Activated effector memory CD4-positive, alpha-beta T cell treated with Interleukin-2 at 50 U/mL for 16 hours (primary cell): ENCODE results near the gene ALDH3A1.

ENCODE experiments used
- DNase-seq: peaks from one replicate; pipeline ENCODE4 v3.0.0-alpha.2; 2020

The ALDH3A1 gene

DNA sequence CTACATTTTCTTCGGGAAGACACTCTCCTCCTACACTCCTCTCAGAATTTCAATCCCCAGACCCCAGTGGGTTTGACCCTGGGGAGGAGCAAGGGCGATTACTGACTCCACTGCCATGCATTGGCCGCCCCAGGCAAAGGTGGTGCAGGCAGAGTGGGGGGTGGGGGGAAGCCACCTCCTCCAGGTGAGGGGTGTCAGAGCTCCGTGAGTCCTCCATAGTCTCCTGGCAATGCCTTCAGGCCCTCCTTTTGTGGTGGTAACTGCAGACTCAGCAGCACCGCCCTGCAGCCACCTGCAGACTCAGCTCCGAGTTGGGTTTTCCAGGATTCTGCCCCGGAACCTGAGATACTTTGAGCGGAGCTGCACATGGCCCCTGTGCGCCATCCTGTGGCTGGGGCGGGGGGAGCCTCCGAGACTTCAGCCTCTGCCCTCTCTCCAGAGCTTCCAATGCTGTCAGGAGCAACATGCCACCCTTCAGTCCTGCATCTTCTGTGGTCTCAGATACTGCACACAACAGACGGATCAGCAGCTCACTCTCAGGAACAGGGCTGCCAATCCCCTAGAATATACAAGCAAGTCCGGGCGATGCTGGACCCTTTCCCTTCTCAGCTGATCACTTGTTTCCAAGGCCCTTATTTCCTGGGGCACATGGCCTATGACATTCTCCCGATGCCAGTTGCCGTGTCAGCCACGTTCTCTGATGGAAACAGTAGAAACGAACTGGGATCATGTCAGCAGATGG is 29.3 kb downstream of the ALDH3A1 start:
- DNase-seq, result no peak

DNA sequence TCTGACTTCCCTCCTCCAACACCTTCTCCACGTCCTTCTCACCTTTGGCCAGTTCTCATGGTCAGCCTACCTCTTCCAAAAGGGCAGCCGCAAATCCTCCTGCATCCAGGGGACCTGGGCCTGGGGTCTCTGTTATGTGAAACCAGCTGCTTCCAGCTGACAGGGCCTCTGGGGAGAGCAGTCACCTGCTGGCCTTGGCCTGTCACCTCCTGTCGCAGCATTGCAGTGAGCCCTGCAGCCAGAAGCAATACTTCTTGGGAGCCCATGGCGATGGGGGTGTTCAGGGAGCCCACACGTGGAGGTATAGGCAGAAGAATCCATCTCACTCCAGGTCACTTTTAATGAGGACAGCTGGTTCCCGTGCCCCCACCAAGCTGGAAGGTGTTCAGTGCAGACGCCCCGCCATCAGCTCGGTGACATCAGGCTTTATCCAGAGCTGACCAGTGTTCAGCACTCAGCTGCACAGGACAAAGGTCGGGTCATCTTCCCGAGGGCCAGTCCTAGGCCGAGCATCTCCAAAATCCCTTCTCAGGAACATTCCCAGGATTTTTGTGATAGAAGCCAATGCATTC is 30.0 kb downstream of the ALDH3A1 start:
- no peak for DNase-seq

DNA sequence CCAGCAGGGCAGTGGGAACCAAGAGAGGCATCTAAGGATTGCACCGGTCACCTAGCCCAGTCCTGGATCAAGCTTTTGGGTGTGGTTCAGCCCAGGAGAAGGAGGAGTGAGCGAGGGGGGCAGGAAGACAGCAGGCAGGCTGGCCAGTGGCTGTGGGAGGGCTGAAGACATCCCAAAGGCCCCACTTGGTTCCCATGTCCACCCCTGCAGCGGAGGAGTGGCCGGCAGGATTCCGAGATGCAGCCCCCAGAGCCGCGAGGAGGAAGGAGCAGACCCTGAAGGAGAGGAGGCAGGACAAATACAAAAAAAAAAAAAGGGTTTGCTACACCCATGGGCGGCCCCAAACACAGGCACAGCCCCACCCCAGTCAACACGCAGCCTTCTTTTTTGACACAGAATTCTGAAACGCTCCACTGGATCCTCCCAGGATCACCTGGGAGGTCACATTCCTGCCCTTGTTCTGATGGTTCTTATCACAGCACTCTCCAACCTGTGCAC is 30.6 kb downstream of the ALDH3A1 start:
- no peak for DNase-seq

GRCh38 chr17:19717031-19717360 is 31.1 kb downstream of the ALDH3A1 start:
- no peak for DNase-seq

DNA sequence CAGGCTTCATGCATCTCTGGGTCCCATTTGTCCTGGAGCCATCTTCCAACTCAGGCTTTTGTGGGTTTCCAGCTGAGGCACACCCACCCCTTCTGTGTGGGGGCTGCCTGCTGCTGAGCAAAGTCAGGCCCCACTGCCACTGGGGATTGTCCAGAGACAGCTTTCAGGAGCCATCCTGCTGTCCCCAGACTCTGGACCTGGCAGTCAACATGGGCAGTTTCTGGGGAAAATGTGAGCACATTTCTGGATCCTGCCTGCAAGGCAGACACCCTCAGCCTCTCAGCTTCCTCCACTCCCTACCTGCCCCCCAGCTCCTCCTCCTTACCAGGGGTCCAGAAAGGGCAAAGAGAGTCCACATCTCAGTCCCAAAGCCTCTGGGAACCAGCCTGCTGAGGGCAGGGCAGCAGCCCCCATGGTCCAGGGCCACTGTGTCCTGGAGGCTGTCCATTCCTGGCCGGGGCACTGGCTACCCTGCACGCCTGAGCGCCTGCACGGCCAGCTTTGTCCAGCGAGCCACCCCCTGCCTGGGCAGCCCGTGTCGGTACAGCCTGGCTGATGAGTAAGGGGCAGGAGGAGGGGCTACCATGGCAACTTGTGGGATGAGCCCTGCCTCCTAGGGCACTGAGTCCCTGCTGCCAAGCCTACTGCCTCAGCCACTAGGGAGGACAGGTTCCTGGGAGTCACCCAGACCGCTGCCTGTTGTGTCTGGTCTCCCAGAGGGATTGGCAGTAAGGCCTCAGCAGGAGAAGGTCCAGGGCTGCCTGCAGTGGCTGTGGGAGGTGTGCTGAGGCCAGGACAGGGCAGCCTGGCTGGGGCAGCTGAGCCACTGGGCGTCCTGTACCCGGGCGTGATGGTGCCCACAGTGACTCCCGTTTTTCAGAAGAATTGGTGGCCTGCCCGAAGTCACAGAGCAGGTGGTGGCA is 31.7 kb downstream of the ALDH3A1 start, which contains the start of gene SLC47A2:
TSS of gene SLC47A2 (minus strand) at position 477 of the 923 bp plus-strand sequence. CDS start at position 448, 29 bp downstream.
- DNase-seq, result no peak

- no peak for DNase-seq
These were observed 33.3 kb downstream of the ALDH3A1 start for GRCh38 chr17:19714542-19715411.

DNA sequence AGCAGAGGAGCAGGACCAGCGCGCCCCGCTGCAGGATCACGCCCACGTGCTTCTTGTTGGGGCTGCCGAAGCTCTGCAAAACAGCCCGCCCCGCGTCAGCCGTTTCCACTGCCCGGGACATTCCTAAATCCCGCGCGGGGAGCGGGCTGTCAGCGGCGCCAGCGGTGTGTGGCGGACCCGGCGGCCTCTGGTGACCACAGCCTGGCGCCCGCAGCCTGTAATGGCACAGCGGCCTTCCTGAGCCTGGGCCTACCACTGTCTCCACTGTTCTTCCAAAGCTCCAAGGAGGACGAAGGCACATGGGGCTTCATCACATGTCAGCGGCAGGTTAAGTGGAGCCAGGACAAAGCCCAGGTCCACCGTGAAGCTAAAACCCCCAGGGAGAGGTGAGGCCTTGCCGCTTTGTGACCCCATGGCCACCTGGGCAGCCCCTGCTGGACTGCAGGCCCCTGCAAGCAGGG is 34.2 kb downstream of the ALDH3A1 start:
- DNase-seq, result no peak

DNA sequence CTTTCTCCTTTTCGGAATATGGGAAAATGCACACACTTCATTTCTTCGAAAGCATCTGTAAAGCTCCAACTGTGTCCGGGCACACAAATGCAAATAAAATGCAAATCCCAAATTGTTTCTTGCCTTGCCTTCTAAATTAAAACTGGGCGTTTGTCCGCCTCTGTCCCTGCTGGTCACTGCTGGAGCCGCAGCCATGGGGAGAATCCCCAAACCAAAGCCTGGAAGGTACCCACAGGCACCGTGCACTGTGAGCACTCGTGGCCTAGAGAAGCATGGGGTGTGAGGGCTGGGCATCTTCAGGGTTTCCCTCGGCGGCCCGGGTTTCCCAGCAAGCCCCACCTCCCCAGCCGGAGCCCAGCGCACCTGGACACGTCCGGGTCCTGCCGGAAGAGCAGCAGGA is 34.6 kb downstream of the ALDH3A1 start:
- no peak for DNase-seq

DNA sequence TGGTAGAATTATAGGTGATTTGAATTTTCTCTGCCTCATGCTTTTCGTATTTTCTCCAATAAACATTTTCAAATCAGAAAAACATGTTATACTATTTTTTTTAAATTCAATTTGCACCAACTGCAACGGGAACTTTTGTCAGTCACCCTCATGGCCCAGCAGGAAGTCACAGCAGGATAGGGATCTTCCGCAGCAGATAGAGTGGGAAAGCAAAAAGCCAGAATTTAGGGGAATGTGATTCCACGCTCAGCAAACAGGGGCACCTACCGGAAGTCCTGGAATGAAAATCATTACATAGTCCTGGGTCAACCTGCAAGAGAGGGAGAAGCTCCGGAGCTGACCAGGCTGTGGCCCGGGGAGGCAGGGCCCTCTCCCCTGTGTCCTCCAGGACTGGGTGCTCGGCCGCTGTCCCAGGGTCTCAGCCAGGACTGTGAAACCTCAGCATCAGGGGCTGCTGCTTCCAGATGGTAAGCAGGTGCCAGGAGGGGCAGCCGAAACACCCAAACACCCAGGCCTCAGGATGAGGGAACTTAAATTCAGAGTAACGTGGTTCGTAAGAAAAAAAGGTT is 35.6 kb downstream of the ALDH3A1 start:
- no peak for DNase-seq

GRCh38 chr17:19709841-19710240 is 38.3 kb downstream of the ALDH3A1 start:
- DNase-seq, result no peak

DNA sequence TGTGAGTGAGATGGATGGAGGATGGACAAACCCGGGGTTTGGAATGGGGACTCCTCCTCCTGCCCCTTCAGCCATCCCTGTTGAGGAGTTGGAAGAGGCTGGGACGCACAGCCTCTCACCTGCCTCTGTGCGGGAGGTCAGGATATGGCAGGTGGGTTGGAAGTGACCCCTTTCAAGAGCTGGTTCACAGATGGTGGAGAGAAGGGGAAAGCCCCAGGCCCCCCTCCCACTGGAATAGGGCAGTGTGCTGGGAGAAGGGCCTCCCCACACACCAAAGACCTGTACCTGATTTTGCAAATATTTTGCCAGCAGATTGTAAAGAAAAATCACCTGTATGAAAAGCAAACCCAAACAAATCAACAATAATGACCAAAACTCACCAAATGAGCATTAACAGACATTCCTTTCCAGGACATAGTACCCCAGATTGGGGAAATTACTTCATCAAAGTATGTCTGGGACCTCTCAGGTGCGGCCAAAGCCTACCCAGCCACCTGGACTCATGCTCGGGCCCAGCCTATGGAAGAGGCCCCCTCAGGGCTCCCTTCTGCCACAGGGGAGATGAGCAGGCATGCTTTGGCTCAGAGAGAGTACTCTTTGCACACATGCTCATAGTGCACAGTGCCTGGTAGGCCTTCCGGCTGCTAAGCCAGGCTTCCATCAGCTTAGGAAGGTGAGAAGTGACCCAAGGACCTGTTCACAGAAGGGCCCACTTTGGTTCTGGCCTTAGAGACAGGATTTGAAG is 39.5 kb downstream of the ALDH3A1 start:
- DNase-seq, result no peak

DNA sequence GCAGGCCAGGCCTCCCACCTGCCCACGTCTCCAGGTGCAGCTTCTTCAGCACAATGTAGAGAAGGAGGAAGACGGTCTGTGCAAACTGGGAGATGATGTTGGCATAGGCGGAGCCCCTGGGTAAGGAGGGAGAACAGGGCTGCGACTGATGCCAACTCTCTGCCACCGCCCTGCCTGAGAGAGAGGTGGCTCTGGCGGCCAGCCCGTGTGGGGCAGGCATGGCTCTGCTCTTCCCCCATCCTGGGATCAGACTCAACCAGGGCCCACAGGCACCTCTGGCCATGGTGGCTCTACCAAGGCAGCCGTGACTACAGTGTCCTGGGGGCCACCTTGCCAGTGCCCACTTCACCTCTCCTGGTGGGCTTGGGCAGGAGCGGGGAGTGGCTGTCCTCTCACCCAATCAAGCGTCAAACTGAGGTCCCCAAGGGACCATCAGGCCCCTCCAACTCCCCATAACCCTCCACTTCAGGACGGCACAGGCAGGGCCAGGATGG is 40.3 kb downstream of the ALDH3A1 start:
- no peak for DNase-seq

GRCh38 chr17:19706791-19707727 is 41.0 kb downstream of the ALDH3A1 start:
- DNase-seq, result no peak

- DNase-seq, result no peak
These were observed 42.0 kb downstream of the ALDH3A1 start for GRCh38 chr17:19705771-19706770.

- no peak for DNase-seq
These were observed 42.9 kb downstream of the ALDH3A1 start for GRCh38 chr17:19705201-19705600.

DNA sequence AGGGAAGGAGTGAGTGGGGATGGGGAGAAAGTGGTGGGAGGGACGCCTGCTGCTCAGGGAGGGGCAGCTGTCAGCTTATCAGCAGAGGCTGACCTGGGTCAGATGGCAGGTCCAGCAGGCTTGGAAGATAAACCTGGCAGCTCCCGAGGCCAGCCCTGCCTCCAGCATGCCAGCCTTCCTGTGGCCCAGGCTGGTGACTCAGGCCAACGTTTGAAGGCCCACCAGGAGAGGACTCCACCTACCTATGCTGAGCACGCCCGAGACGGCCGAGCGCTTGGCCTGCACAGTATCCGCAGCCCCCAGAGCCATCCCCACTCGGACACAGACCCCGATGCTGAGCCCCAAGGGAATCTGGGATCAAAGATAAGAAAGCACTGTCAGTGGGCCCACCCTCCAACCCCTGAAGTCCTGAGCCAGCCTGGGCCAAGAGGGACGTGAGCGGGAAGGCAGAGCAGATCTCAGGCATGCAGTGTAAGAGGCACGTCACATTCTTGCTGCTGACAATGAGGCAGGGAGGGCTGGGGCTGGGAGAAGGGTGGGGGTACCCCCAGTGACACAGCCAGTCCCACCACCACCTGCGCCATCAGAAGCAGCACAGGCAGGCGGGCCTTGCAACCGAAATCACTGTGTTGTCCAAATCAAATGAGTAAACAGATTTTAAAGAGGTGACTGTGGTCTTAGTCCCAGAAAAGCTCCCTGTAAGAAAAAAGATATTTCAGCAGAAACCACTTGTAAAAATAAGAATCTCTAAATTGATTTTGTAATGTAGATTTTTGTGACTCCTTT is 44.1 kb downstream of the ALDH3A1 start:
- DNase-seq, result no peak

- no peak for DNase-seq
These were observed 44.8 kb downstream of the ALDH3A1 start for GRCh38 chr17:19703106-19703827.
